Measurements from ENCODE around the gene ALG12.

The ALG12 gene

GRCh38 chr22:49871482-49871881 is 46.8 kb downstream of the ALG12 start:
- H3K9ac ChIP-seq (ENCODE audit: low read length), result no peak overlapping the region
- peaks cover 44% of the 10 kb centered on the region for H3K79me2 ChIP-seq (ENCODE audit: control insufficient read depth, insufficient read depth, low read length)
- no peak overlapping the region for H4K8ac ChIP-seq (ENCODE audit: low read depth, low read length)
- H2AK5ac ChIP-seq (ENCODE audit: low read length), result no peak overlapping the region
- no peak overlapping the region for H2BK120ac ChIP-seq (ENCODE audit: low read depth, low read length)
- H3K4me3 ChIP-seq (ENCODE audit: low read length), result no peak overlapping the region
- no peak overlapping the region for H3K4ac ChIP-seq (ENCODE audit: low read depth, low read length)
- H3K4me1 ChIP-seq (ENCODE audit: control insufficient read depth, low read depth, low read length), result no peaks in the 10 kb centered on the region
- H3K4me2 ChIP-seq (ENCODE audit: low read length), result no peak overlapping the region
- DNase-seq, result peak; percentile 33
- H3K27ac ChIP-seq (ENCODE audit: low read depth, low read length), result no peak overlapping the region
- no CpG with 5 or more reads among the region's 4 CpGs for WGBS (ENCODE audit: extremely low coverage, insufficient coverage, low lambda C conversion rate)
- no peak overlapping the region for H2BK5ac ChIP-seq (ENCODE audit: low read length)
- peaks cover 36% of the 10 kb centered on the region for H3K79me1 ChIP-seq (ENCODE audit: low read length)
- no peak overlapping the region for H3K23ac ChIP-seq (ENCODE audit: low read length)
- H4K5ac ChIP-seq (ENCODE audit: low read length), result no peak overlapping the region
- no peak overlapping the region for H2BK15ac ChIP-seq (replicated peaks; ENCODE audit: low read depth)
- H3K18ac ChIP-seq (ENCODE audit: low read length), result no peak overlapping the region
- H3K36me3 ChIP-seq (ENCODE audit: control insufficient read depth, insufficient read depth, low read length), result no peaks in the 10 kb centered on the region
- H3K56ac ChIP-seq (ENCODE audit: low read length), result no peak overlapping the region
- no peaks in the 10 kb centered on the region for H3K27me3 ChIP-seq (ENCODE audit: insufficient read depth, low read length, poor library complexity)

- Histone ChIP-seq H3K79me2 (ENCODE audit: control insufficient read depth, insufficient read depth, low read length) (peaks cover 46% of the 10 kb centered on the region), H3K4me2 (ENCODE audit: low read length) (no peak overlapping the region), H3K27me3 (ENCODE audit: insufficient read depth, low read length, poor library complexity) (no peaks in the 10 kb centered on the region), H3K36me3 (ENCODE audit: control insufficient read depth, insufficient read depth, low read length) (no peaks in the 10 kb centered on the region), H3K27ac (ENCODE audit: low read depth, low read length) (no peak overlapping the region), H2AK5ac (ENCODE audit: low read length) (no peak overlapping the region), H3K18ac (ENCODE audit: low read length) (no peak overlapping the region), H3K56ac (ENCODE audit: low read length) (no peak overlapping the region), H3K23ac (ENCODE audit: low read length) (no peak overlapping the region), H2BK120ac (ENCODE audit: low read depth, low read length) (no peak overlapping the region), H2BK5ac (ENCODE audit: low read length) (no peak overlapping the region), H3K4me1 (ENCODE audit: control insufficient read depth, low read depth, low read length) (no peaks in the 10 kb centered on the region), H3K4me3 (ENCODE audit: low read length) (no peak overlapping the region), H4K8ac (ENCODE audit: low read depth, low read length) (no peak overlapping the region), H3K9ac (ENCODE audit: low read length) (no peak overlapping the region), H2BK15ac (replicated peaks; ENCODE audit: low read depth) (no peak overlapping the region), H4K5ac (ENCODE audit: low read length) (no peak overlapping the region), H3K79me1 (ENCODE audit: low read length) (peaks cover 36% of the 10 kb centered on the region), H3K4ac (ENCODE audit: low read depth, low read length) (no peak overlapping the region)
- no peak for DNase-seq
- no CpG with 5 or more reads among the region's 14 CpGs for WGBS (ENCODE audit: extremely low coverage, insufficient coverage, low lambda C conversion rate)
Measured at GRCh38 chr22:49869845-49870712, 48.2 kb downstream of the ALG12 start.

- no peak overlapping the region for H3K9ac ChIP-seq (ENCODE audit: low read length)
- H4K5ac ChIP-seq (ENCODE audit: low read length), result no peak overlapping the region
- H3K23ac ChIP-seq (ENCODE audit: low read length), result no peak overlapping the region
- no peak overlapping the region for H2BK15ac ChIP-seq (replicated peaks; ENCODE audit: low read depth)
- H4K8ac ChIP-seq (ENCODE audit: low read depth, low read length), result no peak overlapping the region
- no peak overlapping the region for H2AK5ac ChIP-seq (ENCODE audit: low read length)
- no peak overlapping the region for H2BK120ac ChIP-seq (ENCODE audit: low read depth, low read length)
- peaks cover 40% of the 10 kb centered on the region for H3K79me1 ChIP-seq (ENCODE audit: low read length)
- peaks cover 52% of the 10 kb centered on the region for H3K79me2 ChIP-seq (ENCODE audit: control insufficient read depth, insufficient read depth, low read length)
- no peaks in the 10 kb centered on the region for H3K4me1 ChIP-seq (ENCODE audit: control insufficient read depth, low read depth, low read length)
- H3K36me3 ChIP-seq (ENCODE audit: control insufficient read depth, insufficient read depth, low read length), result no peaks in the 10 kb centered on the region
- H2BK5ac ChIP-seq (ENCODE audit: low read length), result no peak overlapping the region
- H3K56ac ChIP-seq (ENCODE audit: low read length), result no peak overlapping the region
- H3K27me3 ChIP-seq (ENCODE audit: insufficient read depth, low read length, poor library complexity), result no peaks in the 10 kb centered on the region
- WGBS (ENCODE audit: extremely low coverage, insufficient coverage, low lambda C conversion rate), result no CpG with 5 or more reads among the region's 17 CpGs
- no peak overlapping the region for H3K27ac ChIP-seq (ENCODE audit: low read depth, low read length)
- no peak overlapping the region for H3K4me2 ChIP-seq (ENCODE audit: low read length)
- DNase-seq, result no peak
- no peak overlapping the region for H3K4ac ChIP-seq (ENCODE audit: low read depth, low read length)
- H3K4me3 ChIP-seq (ENCODE audit: low read length), result no peak overlapping the region
- no peak overlapping the region for H3K18ac ChIP-seq (ENCODE audit: low read length)
Measured at GRCh38 chr22:49869086-49869830, 49.0 kb downstream of the ALG12 start.

- Histone ChIP-seq H3K56ac (ENCODE audit: low read length) (no peak overlapping the region), H3K36me3 (ENCODE audit: control insufficient read depth, insufficient read depth, low read length) (peaks cover 2% of the 10 kb centered on the region), H3K27ac (ENCODE audit: low read depth, low read length) (no peak overlapping the region), H3K79me2 (ENCODE audit: control insufficient read depth, insufficient read depth, low read length) (peaks cover 51% of the 10 kb centered on the region), H4K8ac (ENCODE audit: low read depth, low read length) (no peak overlapping the region), H2AK5ac (ENCODE audit: low read length) (no peak overlapping the region), H3K79me1 (ENCODE audit: low read length) (peaks cover 36% of the 10 kb centered on the region), H3K27me3 (ENCODE audit: insufficient read depth, low read length, poor library complexity) (no peaks in the 10 kb centered on the region), H3K18ac (ENCODE audit: low read length) (no peak overlapping the region), H3K4me3 (ENCODE audit: low read length) (no peak overlapping the region), H2BK120ac (ENCODE audit: low read depth, low read length) (no peak overlapping the region), H2BK15ac (replicated peaks; ENCODE audit: low read depth) (no peak overlapping the region), H3K23ac (ENCODE audit: low read length) (no peak overlapping the region), H4K5ac (ENCODE audit: low read length) (no peak overlapping the region), H2BK5ac (ENCODE audit: low read length) (no peak overlapping the region), H3K4me1 (ENCODE audit: control insufficient read depth, low read depth, low read length) (no peaks in the 10 kb centered on the region), H3K4me2 (ENCODE audit: low read length) (no peak overlapping the region), H3K4ac (ENCODE audit: low read depth, low read length) (no peak overlapping the region), H3K9ac (ENCODE audit: low read length) (no peak overlapping the region)
- WGBS (ENCODE audit: extremely low coverage, insufficient coverage, low lambda C conversion rate), result no CpG with 5 or more reads among the region's 18 CpGs
- DNase-seq, result no peak
Measured at GRCh38 chr22:49867303-49868265, 50.7 kb downstream of the ALG12 start.

GRCh38 chr22:49866646-49867045 is 51.6 kb downstream of the ALG12 start:
- peaks cover 2% of the 10 kb centered on the region for H3K36me3 ChIP-seq (ENCODE audit: control insufficient read depth, insufficient read depth, low read length)
- peaks cover 40% of the 10 kb centered on the region for H3K79me1 ChIP-seq (ENCODE audit: low read length)
- no CpG with 5 or more reads among the region's 8 CpGs for WGBS (ENCODE audit: extremely low coverage, insufficient coverage, low lambda C conversion rate)

More at GRCh38 chr22:49866646-49867045, 51.6 kb downstream of the ALG12 start:
- no peak overlapping the region for H2BK120ac ChIP-seq (ENCODE audit: low read depth, low read length)
- H2BK5ac ChIP-seq (ENCODE audit: low read length), result no peak overlapping the region
- H3K18ac ChIP-seq (ENCODE audit: low read length), result no peak overlapping the region
- no peaks in the 10 kb centered on the region for H3K27me3 ChIP-seq (ENCODE audit: insufficient read depth, low read length, poor library complexity)
- no peak overlapping the region for H2AK5ac ChIP-seq (ENCODE audit: low read length)
- no peaks in the 10 kb centered on the region for H3K4me1 ChIP-seq (ENCODE audit: control insufficient read depth, low read depth, low read length)
- no peak overlapping the region for H4K8ac ChIP-seq (ENCODE audit: low read depth, low read length)
- H3K79me2 ChIP-seq (ENCODE audit: control insufficient read depth, insufficient read depth, low read length), result peaks cover 57% of the 10 kb centered on the region
- no peak overlapping the region for H3K4me3 ChIP-seq (ENCODE audit: low read length)
- H3K4ac ChIP-seq (ENCODE audit: low read depth, low read length), result no peak overlapping the region
- no peak overlapping the region for H3K23ac ChIP-seq (ENCODE audit: low read length)
- no peak overlapping the region for H4K5ac ChIP-seq (ENCODE audit: low read length)
- DNase-seq, result no peak
- no peak overlapping the region for H3K56ac ChIP-seq (ENCODE audit: low read length)
- no peak overlapping the region for H3K4me2 ChIP-seq (ENCODE audit: low read length)
- no peak overlapping the region for H3K9ac ChIP-seq (ENCODE audit: low read length)
- no peak overlapping the region for H2BK15ac ChIP-seq (replicated peaks; ENCODE audit: low read depth)
- no peak overlapping the region for H3K27ac ChIP-seq (ENCODE audit: low read depth, low read length)
